OCI-LY7 (cell line): Measurements from ENCODE around the gene SGIP1. TPM values are rescaled to one million over a fixed set of nuclear protein-coding genes. Genes with fewer than 3 reads are reported as not detected.

Experiments used
- BruUV-seq: library from RNA; stranded (reverse); fragments of 400-500 nt; replicated peaks from 2 replicates; lab custom pipeline; 2021; lab: Mats Ljungman, UMichigan
- CTCF ChIA-PET: fragments of 300-600 bp; sonication (Branson Sonifier 250); formaldehyde crosslinking; loops from one replicate; lab custom pipeline; 2022; ENCODE audit warnings: antibody characterized with exemption; ENCODE audit not compliant: unreplicated experiment; lab: Charles Lee
- POLR2A ChIA-PET: fragments of 300-600 bp; sonication (Branson Sonifier 250); formaldehyde crosslinking; loops from one replicate; lab custom pipeline; 2022; ENCODE audit warnings: antibody characterized with exemption; lab: Charles Lee
- DNase-seq: peaks from one replicate; pipeline ENCODE4 v3.0.0-alpha.2; 2015; ENCODE audit warnings: low spot score
- H2AFZ ChIP-seq: fragments of 200-600 bp; sonication (generic), shearing (Covaris generic); 2 replicates; pipeline ENCODE4 v1.6.1; 2014; ENCODE audit warnings: mild to moderate bottlenecking, antibody characterized with exemption, low read length, moderate library complexity
- H3K27ac ChIP-seq: fragments of 200-600 bp; sonication (generic); 2 replicates; pipeline ENCODE4 v1.5.1; 2014; ENCODE audit warnings: mixed run types, low read depth, mild to moderate bottlenecking, moderate library complexity, low read length, inconsistent platforms; ENCODE audit not compliant: poor library complexity, severe bottlenecking
- H3K36me3 ChIP-seq: fragments of 200-600 bp; sonication (generic); 2 replicates; pipeline ENCODE4 v1.6.1; 2014; ENCODE audit warnings: mild to moderate bottlenecking, antibody characterized with exemption, low read length, moderate library complexity, mixed read lengths; ENCODE audit not compliant: insufficient read depth
- H3K4me1 ChIP-seq: fragments of 200-600 bp; sonication (generic); 2 replicates; pipeline ENCODE4 v1.5.1; 2014; ENCODE audit warnings: mild to moderate bottlenecking, low read length; ENCODE audit not compliant: insufficient read depth, poor library complexity, severe bottlenecking
- H3K4me2 ChIP-seq: fragments of 200-600 bp; sonication (generic); 2 replicates; pipeline ENCODE4 v1.6.1; 2014; ENCODE audit warnings: mild to moderate bottlenecking, low read length
- H3K4me3 ChIP-seq: fragments of 200-600 bp; sonication (generic); 2 replicates; pipeline ENCODE4 v1.5.1; 2014; ENCODE audit warnings: mild to moderate bottlenecking, low read depth, low read length; ENCODE audit not compliant: poor library complexity, severe bottlenecking
- H3K79me2 ChIP-seq: fragments of 200-600 bp; sonication (generic); 2 replicates; pipeline ENCODE4 v1.6.1; 2016; ENCODE audit warnings: low read depth, mild to moderate bottlenecking, low read length, moderate library complexity, mixed read lengths; ENCODE audit not compliant: insufficient read depth
- H3K9me2 ChIP-seq: fragments of 200-600 bp; sonication (generic); 2 replicates; pipeline ENCODE4 v1.6.1; 2016; ENCODE audit warnings: mild to moderate bottlenecking, low read length, mixed read lengths; ENCODE audit not compliant: insufficient read depth
- H3K9me3 ChIP-seq: fragments of 200-600 bp; sonication (generic); 2 replicates; pipeline ENCODE4 v1.6.1; 2014; ENCODE audit warnings: mild to moderate bottlenecking, mixed run types, low read length, mixed read lengths
- H4K20me1 ChIP-seq: fragments of 200-600 bp; sonication (generic); 2 replicates; pipeline ENCODE4 v1.6.1; 2014; ENCODE audit warnings: mild to moderate bottlenecking, antibody characterized with exemption, low read length, moderate library complexity, mixed read lengths; ENCODE audit not compliant: insufficient read depth
- CTCF ChIP-seq: fragments of 200-600 bp; sonication (generic); conservative IDR thresholded peaks from 2 replicates; pipeline ENCODE4 v1.5.1; 2014; ENCODE audit warnings: mild to moderate bottlenecking, antibody characterized with exemption, low read length, moderate library complexity, mixed read lengths
- EZH2phosphoT487 ChIP-seq: fragments of 200-600 bp; sonication (generic); IDR thresholded peaks from 2 replicates; pipeline ENCODE4 v1.6.1; 2018; ENCODE audit warnings: low read depth, borderline replicate concordance, mild to moderate bottlenecking, mixed run types, antibody characterized with exemption, low read length, moderate library complexity, mixed read lengths
- intact Hi-C: fragments of 100-400 bp; cut with micrococcal nuclease; formaldehyde crosslinking; loops from one replicate; pipeline ENCODE4 v1.10.0; 2022; ENCODE audit not compliant: unreplicated experiment
- total RNA-seq, 2 experiments: library from RNA; depleted of rRNA in 1 of 2; stranded (reverse); fragments of >200 nt in 1 of 2; shearing (Covaris generic) in 1 of 2; gene quantifications; 2 replicates each; pipeline ENCODE4 v1.2.3, GENCODE V29; 2014 to 2022

Gene SGIP1
- total RNA-seq, 2 experiments from 2014 or later: not detected

- BruUV-seq: no TSS peak
These were observed 120.7 kb downstream of the SGIP1 start for GRCh38 chr1:66654643-66655042.

GRCh38 chr1:66671455-66671854, 137.5 kb downstream of the SGIP1 start:
- CTCF ChIA-PET: no interaction called here
- H3K9me2 ChIP-seq: no peaks in the 10 kb centered on the region

More at GRCh38 chr1:66654643-66655042, 120.7 kb downstream of the SGIP1 start:
- Histone ChIP-seq H3K9me2 (no peaks in the 10 kb centered on the region), H3K4me2 (no peak overlapping the region), H3K79me2 (no peaks in the 10 kb centered on the region), H3K27ac (no peak overlapping the region), H3K4me3 (no peak overlapping the region), H2AFZ (no peak overlapping the region), H3K36me3 (no peaks in the 10 kb centered on the region), H3K4me1 (no peaks in the 10 kb centered on the region), H4K20me1 (no peaks in the 10 kb centered on the region), H3K9me3 (no peaks in the 10 kb centered on the region)
- no peak for DNase-seq
- POLR2A ChIA-PET: no interaction called here
- no peak for TF ChIP-seq EZH2phosphoT487
- no peak for TF ChIP-seq CTCF
- CTCF ChIA-PET: no interaction called here
- intact Hi-C loops: no loop called here

More at GRCh38 chr1:66671455-66671854, 137.5 kb downstream of the SGIP1 start:
- intact Hi-C loops: no loop called here
- Histone ChIP-seq H3K36me3 (no peaks in the 10 kb centered on the region), H3K79me2 (no peaks in the 10 kb centered on the region), H3K4me2 (no peak overlapping the region), H3K4me3 (no peak overlapping the region), H2AFZ (no peak overlapping the region), H3K4me1 (no peaks in the 10 kb centered on the region), H4K20me1 (no peaks in the 10 kb centered on the region), H3K9me3 (no peaks in the 10 kb centered on the region), H3K27ac (no peak overlapping the region)
- TF ChIP-seq EZH2phosphoT487 (no peak), CTCF (no peak)
- POLR2A ChIA-PET: no interaction called here
- BruUV-seq: no TSS peak
- DNase-seq: no peak
